ES-I3 (cell line): ENCODE data around the gene ITGB4.

ENCODE experiments used
- H3K36me3 ChIP-seq: 2 replicates; pipeline ENCODE4 v1.6.1; 2013; ENCODE audit warnings: mild to moderate bottlenecking, low read length, control low read depth, moderate library complexity; ENCODE audit not compliant: insufficient read depth
- H3K4me1 ChIP-seq: 2 replicates; pipeline ENCODE4 v1.6.1; 2013; ENCODE audit warnings: mild to moderate bottlenecking, control low read depth, low read length; ENCODE audit not compliant: insufficient read depth
- H3K9ac ChIP-seq: 2 replicates; pipeline ENCODE4 v1.6.1; 2013; ENCODE audit warnings: low read depth, mild to moderate bottlenecking, low read length, moderate library complexity
- H3K9me3 ChIP-seq: 2 replicates; pipeline ENCODE4 v1.6.1; 2013; ENCODE audit warnings: mild to moderate bottlenecking, low read length, moderate library complexity; ENCODE audit not compliant: control insufficient read depth, insufficient read depth

The ITGB4 gene

GRCh38 chr17:75783069-75783783 lies 62.0 kb downstream of the ITGB4 start:
- H3K4me1 ChIP-seq = peaks cover 23% of the 10 kb centered on the region
- H3K36me3 ChIP-seq = peaks cover 7% of the 10 kb centered on the region
- H3K9ac ChIP-seq = no peak overlapping the region
- H3K9me3 ChIP-seq = no peaks in the 10 kb centered on the region

- Histone ChIP-seq H3K9ac (peak overlapping the region; percentile 99), H3K4me1 (peaks cover 23% of the 10 kb centered on the region), H3K36me3 (0 out of 2 replicates have a peak, but pooled peaks cover 2% of the 10 kb centered on the region), H3K9me3 (no peaks in the 10 kb centered on the region)
Observed at GRCh38 chr17:75783803-75784472, 62.7 kb downstream of the ITGB4 start.

GRCh38 chr17:75784473-75785015 lies 63.3 kb downstream of the ITGB4 start, which contains the start of gene UNK:
UNK (plus strand) TSS chr17:75784806; CDS start chr17:75784881, 75 bp downstream.
- H3K36me3 ChIP-seq = 0 out of 2 replicates have a peak, but pooled peaks cover 2% of the 10 kb centered on the region
- no peaks in the 10 kb centered on the region for H3K9me3 ChIP-seq
- H3K9ac ChIP-seq = peak within 1 kb of the TSS; percentile 99
- peaks cover 23% of the 10 kb centered on the region for H3K4me1 ChIP-seq

- Histone ChIP-seq H3K36me3 (0 out of 2 replicates have a peak, but pooled peaks cover 2% of the 10 kb centered on the region), H3K9me3 (no peaks in the 10 kb centered on the region), H3K9ac (peak overlapping the region; percentile 99), H3K4me1 (peaks cover 23% of the 10 kb centered on the region)
Observed at GRCh38 chr17:75785016-75785890, 64.0 kb downstream of the ITGB4 start.

GRCh38 chr17:75791254-75791653 lies 70.0 kb downstream of the ITGB4 start:
- Histone ChIP-seq H3K9me3 (no peaks in the 10 kb centered on the region), H3K9ac (no peak overlapping the region), H3K4me1 (peaks cover 5% of the 10 kb centered on the region; the same call in 1 of the 2 replicates), H3K36me3 (peaks cover 13% of the 10 kb centered on the region)

- Histone ChIP-seq H3K36me3 (peaks cover 11% of the 10 kb centered on the region), H3K9ac (no peak overlapping the region), H3K4me1 (no peaks in the 10 kb centered on the region), H3K9me3 (no peaks in the 10 kb centered on the region)
Observed at GRCh38 chr17:75793460-75793859, 72.2 kb downstream of the ITGB4 start.

- Histone ChIP-seq H3K9me3 (no peaks in the 10 kb centered on the region), H3K4me1 (no peaks in the 10 kb centered on the region), H3K9ac (no peak overlapping the region), H3K36me3 (peaks cover 11% of the 10 kb centered on the region)
Observed at GRCh38 chr17:75795820-75796607, 74.8 kb downstream of the ITGB4 start.

- Histone ChIP-seq H3K9ac (no peak overlapping the region), H3K9me3 (no peaks in the 10 kb centered on the region), H3K36me3 (no peaks in the 10 kb centered on the region; the same call in 1 of the 2 replicates), H3K4me1 (no peaks in the 10 kb centered on the region)
Observed at GRCh38 chr17:75799402-75799801, 78.1 kb downstream of the ITGB4 start.

GRCh38 chr17:75803883-75804282 lies 82.6 kb downstream of the ITGB4 start:
- H3K36me3 ChIP-seq = no peaks in the 10 kb centered on the region
- H3K9me3 ChIP-seq = no peaks in the 10 kb centered on the region

GRCh38 chr17:75806822-75807500 lies 85.7 kb downstream of the ITGB4 start:
- no peaks in the 10 kb centered on the region for H3K4me1 ChIP-seq
- no peak overlapping the region for H3K9ac ChIP-seq
- no peaks in the 10 kb centered on the region for H3K9me3 ChIP-seq
- H3K36me3 ChIP-seq = no peaks in the 10 kb centered on the region; the same call in 1 of the 2 replicates

More at GRCh38 chr17:75803883-75804282, 82.6 kb downstream of the ITGB4 start:
- Histone ChIP-seq H3K9ac (no peak overlapping the region), H3K4me1 (no peaks in the 10 kb centered on the region)
